CD4-positive, alpha-beta T cell (primary cell): ENCODE data around the gene RAB34. TPM values are rescaled to one million over a fixed set of nuclear protein-coding genes. Genes with fewer than 3 reads are reported as not detected.
A peak's percentile ranks its signal among the peaks of the same experiment; 100 is the strongest.

Experiments used
- ATAC-seq: fragments of 200-7000 bp; cut with Tn5 transposase; one replicate; pipeline ENCODE4 v1.10.0; 2022; ENCODE audit warnings: mild to moderate bottlenecking; ENCODE audit not compliant: poor library complexity
- CTCF ChIA-PET: fragments of 350-600 bp; sonication (Branson Sonifier 250); formaldehyde crosslinking; loops from one replicate; lab custom pipeline; 2021; ENCODE audit warnings: antibody characterized with exemption, inconsistent platforms; lab: Charles Lee
- POLR2A ChIA-PET: fragments of 350-600 bp; sonication (Branson Sonifier 250); formaldehyde crosslinking; loops from one replicate; lab custom pipeline; 2021; ENCODE audit warnings: antibody characterized with exemption, inconsistent platforms; lab: Charles Lee
- DNase-seq, 14 experiments: peaks; one replicate each; pipeline ENCODE4 v3.0.0-alpha.2; 2013 to 2020; ENCODE audit warnings: mixed read lengths in 2 of 14
- H3K27ac ChIP-seq, 2 donors: one replicate each; pipeline versions ENCODE4 v1.5.1 to v1.7.0; 2013; ENCODE audit warnings: low read length in 2 of 2, low read depth in 1 of 2, mild to moderate bottlenecking in 1 of 2
- H3K27me3 ChIP-seq, 2 experiments: 1 replicate in 1 of 2; 2 replicates in 1 of 2; pipeline versions ENCODE4 v1.6.1 to v1.7.0; 2013; ENCODE audit warnings: low read length in 2 of 2, control low read depth in 1 of 2, mild to moderate bottlenecking in 1 of 2, moderate library complexity in 1 of 2; ENCODE audit not compliant: insufficient read depth in 2 of 2, control insufficient read depth in 1 of 2
- H3K36me3 ChIP-seq: one replicate; pipeline ENCODE4 v1.6.1; 2013; ENCODE audit warnings: low read length, control low read depth; ENCODE audit not compliant: insufficient read depth
- H3K4me1 ChIP-seq: one replicate; pipeline ENCODE4 v1.6.1; 2013; ENCODE audit warnings: low read length, control low read depth; ENCODE audit not compliant: insufficient read depth
- H3K4me3 ChIP-seq: one replicate; pipeline ENCODE4 v1.5.1; 2013; ENCODE audit warnings: mild to moderate bottlenecking, low read length, moderate library complexity
- H3K9me3 ChIP-seq, 2 experiments: 1 replicate in 1 of 2; 2 replicates in 1 of 2; pipeline versions ENCODE4 v1.6.1 to v1.7.0; 2013; ENCODE audit warnings: low read length in 2 of 2, mild to moderate bottlenecking in 2 of 2, control low read depth in 1 of 2, moderate library complexity in 1 of 2; ENCODE audit not compliant: control insufficient read depth in 1 of 2, insufficient read depth in 1 of 2
- H3K27ac Mint-ChIP-seq: one replicate; pipeline ENCODE4 v1.8.0; 2020; ENCODE audit warnings: mixed read lengths
- H3K27me3 Mint-ChIP-seq: one replicate; pipeline ENCODE4 v1.8.0; 2021; ENCODE audit warnings: mixed read lengths
- H3K36me3 Mint-ChIP-seq: one replicate; pipeline ENCODE4 v1.8.0; 2021; ENCODE audit warnings: low read depth, mixed read lengths
- H3K4me1 Mint-ChIP-seq: one replicate; pipeline ENCODE4 v1.8.0; 2021; ENCODE audit warnings: low read depth, mixed read lengths
- H3K4me3 Mint-ChIP-seq: one replicate; pipeline ENCODE4 v1.8.0; 2020; ENCODE audit warnings: mild to moderate bottlenecking, mixed read lengths
- H3K9me3 Mint-ChIP-seq: one replicate; pipeline ENCODE4 v1.8.0; 2020; ENCODE audit warnings: mixed read lengths
- CTCF ChIP-seq: fragments of 200-600 bp; IDR thresholded peaks from one replicate; pipeline ENCODE4 v1.8.0; 2022; ENCODE audit warnings: antibody characterized with exemption, mild to moderate bottlenecking
- intact Hi-C, 2 experiments: fragments of 100-400 bp; cut with DNase I in 1 of 2; cut with micrococcal nuclease in 1 of 2; formaldehyde crosslinking; loops; one replicate each; pipeline versions ENCODE4 v1.15.1 to v1.9.0; 2023 to 2025; cut with DNase I, micrococcal nuclease
- total RNA-seq, 174 experiments: library from RNA in 2 of 174; stranded (reverse) in 2 of 174; gene quantifications; one replicate each; pipeline ENCODE4 v1.2.3 and lab custom pipeline; 2021 to 2026

Gene RAB34
- total RNA-seq, 2 experiments from 2014 or later = 20.7 to 21.3 TPM

- no peak overlapping the region for H3K27ac ChIP-seq
- no peaks in the 10 kb centered on the region for H3K9me3 ChIP-seq
- H3K36me3 Mint-ChIP-seq = peaks cover 22% of the 10 kb centered on the region
- ATAC-seq = no peak
- CTCF ChIA-PET = interaction anchor here (0.6 to 12.6 kb wide), 22 partner anchors 9 to 203 kb away, joined by 3 to 373 read pairs (median 4); partner anchors contain the start of genes DHRS13, FLOT2, NEK8 and PHF12
- H3K4me3 Mint-ChIP-seq = peak overlapping the region; percentile 42
- TF ChIP-seq CTCF = no peak
- H3K27me3 ChIP-seq = no peaks in the 10 kb centered on the region
- intact Hi-C loops = loop anchor here (1.0 to 10.0 kb wide), 2 partner anchors 22 to 835 kb away; partner anchors contain the start of gene GIT1 (in 1 of the 2)
- peak in 1 of 14 experiments; percentile 34 for DNase-seq
- H3K27me3 Mint-ChIP-seq = no peaks in the 10 kb centered on the region
- no peaks in the 10 kb centered on the region for H3K9me3 Mint-ChIP-seq
- peak overlapping the region; percentile 70 for H3K27ac Mint-ChIP-seq
- no peak overlapping the region for H3K4me3 ChIP-seq
- peaks cover 35% of the 10 kb centered on the region for H3K4me1 ChIP-seq
- peaks cover 30% of the 10 kb centered on the region for H3K36me3 ChIP-seq
- POLR2A ChIA-PET = interaction anchor here (0.6 to 13.8 kb wide), 4 partner anchors 22 to 198 kb away, joined by 3 to 268 read pairs (median 4); partner anchors contain the start of genes FLOT2, NEK8, RPL23A and TLCD1
- H3K4me1 Mint-ChIP-seq = peaks cover 29% of the 10 kb centered on the region
Measured at GRCh38 chr17:28749516-28750177, 32.0 kb upstream of the RAB34 start.

GRCh38 chr17:28748852-28749515 lies 31.3 kb upstream of the RAB34 start:
- CTCF ChIA-PET = interaction anchor here (0.8 to 12.6 kb wide), 5 partner anchors 22 to 167 kb away, joined by 3 to 373 read pairs (median 3); partner anchors contain the start of genes NEK8 and TLCD1
- TF ChIP-seq CTCF = no peak
- H3K36me3 ChIP-seq = peaks cover 30% of the 10 kb centered on the region
- H3K9me3 ChIP-seq = no peaks in the 10 kb centered on the region
- Mint-ChIP-seq H3K27ac (no peak overlapping the region), H3K27me3 (no peaks in the 10 kb centered on the region), H3K36me3 (peaks cover 22% of the 10 kb centered on the region), H3K4me1 (peaks cover 30% of the 10 kb centered on the region), H3K9me3 (no peaks in the 10 kb centered on the region), H3K4me3 (peak overlapping the region; percentile 3)
- H3K4me1 ChIP-seq = peaks cover 40% of the 10 kb centered on the region
- H3K4me3 ChIP-seq = no peak overlapping the region
- ATAC-seq (no peak), DNase-seq (no peak)
- POLR2A ChIA-PET = interaction anchor here (1.0 to 13.8 kb wide), 3 partner anchors 21 to 149 kb away, joined by 4 to 268 read pairs (median 5); partner anchors contain the start of genes FLOT2, NEK8, RPL23A and TLCD1
- intact Hi-C loops = loop anchor here in 1 of 2 experiments (10.0 kb wide), 1 partner anchor 836 kb away; the partner anchor contains the start of gene GIT1
- H3K27me3 ChIP-seq = no peaks in the 10 kb centered on the region
- H3K27ac ChIP-seq = no peak overlapping the region
